OCI-LY3 (cell line): Measurements from ENCODE around the gene ARHGAP24.

ENCODE experiments used
- EZH2phosphoT487 ChIP-seq: fragments of 200-600 bp; shearing (Covaris generic); IDR thresholded peaks from 2 replicates; pipeline ENCODE4 v1.6.1; 2018; ENCODE audit warnings: antibody characterized with exemption, mixed run types, low read depth
- TF ChIP-seq, protein P1 (sequence below): fragments of 200-600, 300-600 bp; sonication (generic); IDR thresholded peaks from 2 replicates; pipeline ENCODE4 v1.5.1; 2014; ENCODE audit warnings: antibody characterized with exemption, low read length, low read depth

DNA sequence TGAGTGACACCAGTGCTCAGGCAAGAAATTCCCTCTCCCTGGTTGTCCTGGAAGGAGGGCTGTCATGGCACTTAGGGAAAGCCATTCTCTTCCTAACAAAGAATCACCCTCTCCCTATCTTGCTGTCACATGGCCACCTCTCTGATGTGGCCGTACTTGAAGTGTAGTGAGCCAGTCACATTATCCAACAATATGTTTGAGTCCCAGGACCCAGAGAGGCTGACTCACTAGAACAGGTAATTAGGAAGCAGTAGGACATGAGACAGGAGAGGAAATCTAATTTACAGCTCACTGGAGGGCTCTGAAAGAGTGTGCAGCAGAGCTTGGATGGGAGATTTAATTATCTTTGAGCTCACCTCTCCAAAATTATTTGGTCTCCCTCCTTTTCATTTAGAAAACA is 299.1 kb downstream of the ARHGAP24 start:
- TF ChIP-seq EZH2phosphoT487, result no peak
- TF ChIP-seq, protein P1, sequence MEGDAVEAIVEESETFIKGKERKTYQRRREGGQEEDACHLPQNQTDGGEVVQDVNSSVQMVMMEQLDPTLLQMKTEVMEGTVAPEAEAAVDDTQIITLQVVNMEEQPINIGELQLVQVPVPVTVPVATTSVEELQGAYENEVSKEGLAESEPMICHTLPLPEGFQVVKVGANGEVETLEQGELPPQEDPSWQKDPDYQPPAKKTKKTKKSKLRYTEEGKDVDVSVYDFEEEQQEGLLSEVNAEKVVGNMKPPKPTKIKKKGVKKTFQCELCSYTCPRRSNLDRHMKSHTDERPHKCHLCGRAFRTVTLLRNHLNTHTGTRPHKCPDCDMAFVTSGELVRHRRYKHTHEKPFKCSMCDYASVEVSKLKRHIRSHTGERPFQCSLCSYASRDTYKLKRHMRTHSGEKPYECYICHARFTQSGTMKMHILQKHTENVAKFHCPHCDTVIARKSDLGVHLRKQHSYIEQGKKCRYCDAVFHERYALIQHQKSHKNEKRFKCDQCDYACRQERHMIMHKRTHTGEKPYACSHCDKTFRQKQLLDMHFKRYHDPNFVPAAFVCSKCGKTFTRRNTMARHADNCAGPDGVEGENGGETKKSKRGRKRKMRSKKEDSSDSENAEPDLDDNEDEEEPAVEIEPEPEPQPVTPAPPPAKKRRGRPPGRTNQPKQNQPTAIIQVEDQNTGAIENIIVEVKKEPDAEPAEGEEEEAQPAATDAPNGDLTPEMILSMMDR, result no peak
